ENCODE measurements around the gene SIX5. TPM values are rescaled to one million over a fixed set of nuclear protein-coding genes. Genes with fewer than 3 reads are reported as not detected.

Gene SIX5
- total and polyA plus RNA-seq, 9 of the 15 experiments (the other 6 are each of a cell fraction or from before 2014, with no cell fraction given) = 1.4 to 17.2 (median 7.4) TPM; not detected in 2

DNA sequence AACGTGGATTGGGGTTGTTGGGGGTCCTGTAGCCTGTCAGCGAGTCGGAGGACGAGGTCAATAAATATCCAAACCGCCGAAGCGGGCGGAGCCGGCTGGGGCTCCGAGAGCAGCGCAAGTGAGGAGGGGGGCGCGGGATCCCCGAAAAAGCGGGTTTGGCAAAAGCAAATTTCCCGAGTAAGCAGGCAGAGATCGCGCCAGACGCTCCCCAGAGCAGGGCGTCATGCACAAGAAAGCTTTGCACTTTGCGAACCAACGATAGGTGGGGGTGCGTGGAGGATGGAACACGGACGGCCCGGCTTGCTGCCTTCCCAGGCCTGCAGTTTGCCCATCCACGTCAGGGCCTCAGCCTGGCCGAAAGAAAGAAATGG is 754 bp upstream of the SIX5 start:
- BruUV-seq (replicated peaks) = no TSS peak
- in situ Hi-C loops (cut with MboI) = no loop called here
- 0% methylated on average over 16 of the region's 28 CpGs for WGBS (ENCODE audit: insufficient coverage, low coverage, missing lambda C conversion rate)
- TF ChIP-seq ZNF780A (CRISPR knock-in tag; IDR thresholded peaks at IDR 0.05) (0 out of 2 replicates have a peak, but pooled peaks have one; percentile 82), BRCA1 (IDR thresholded peaks at IDR 0.05) (no peak), BRCA1 (CRISPR knock-in tag; IDR thresholded peaks at IDR 0.05) (0 out of 2 replicates have a peak, but pooled peaks have one; percentile 18), ZNF24 (IDR thresholded peaks at IDR 0.05) (0 out of 2 replicates have a peak, but pooled peaks have one; percentile 4), THRAP3 (IDR thresholded peaks at IDR 0.05; ENCODE audit: borderline replicate concordance) (no peak), ZNF12 (CRISPR knock-in tag; IDR thresholded peaks at IDR 0.05) (0 out of 2 replicates have a peak, but pooled peaks have one; percentile 19), CBX5 (IDR thresholded peaks at IDR 0.05; ENCODE audit: borderline replicate concordance, low read depth) (0 out of 2 replicates have a peak, but pooled peaks have one; percentile 15), SAP30 (IDR thresholded peaks at IDR 0.05; ENCODE audit: borderline replicate concordance, insufficient read depth, low read depth, low read length, poor library complexity, severe bottlenecking) (peak; percentile 3), NR2F6 (CRISPR knock-in tag; IDR thresholded peaks at IDR 0.05) (0 out of 2 replicates have a peak, but pooled peaks have one; percentile 23), TAF1 (IDR thresholded peaks at IDR 0.05; ENCODE audit: control insufficient read depth, extremely low read depth, insufficient read depth, low read length, severe bottlenecking) (peak; percentile 6), HNRNPLL (IDR thresholded peaks at IDR 0.05; ENCODE audit: low read depth, low read length, poor library complexity, severe bottlenecking) (peak; percentile 94), STAG1 (CRISPR knock-in tag; IDR thresholded peaks at IDR 0.05; ENCODE audit: borderline replicate concordance) (0 out of 2 replicates have a peak, but pooled peaks have one; percentile 18), ZBTB5 (IDR thresholded peaks at IDR 0.05) (no peak), ZNF3 (CRISPR knock-in tag; IDR thresholded peaks at IDR 0.05) (0 out of 2 replicates have a peak, but pooled peaks have one; percentile 25), POLR2A (conservative IDR thresholded peaks at IDR 0.05) (peak; percentile 45), NR3C1 (CRISPR knock-in tag; IDR thresholded peaks at IDR 0.05) (0 out of 2 replicates have a peak, but pooled peaks have one; percentile 24), ZNF512 (tag; IDR thresholded peaks at IDR 0.05) (no peak)
- TF ChIP-seq, protein P1, sequence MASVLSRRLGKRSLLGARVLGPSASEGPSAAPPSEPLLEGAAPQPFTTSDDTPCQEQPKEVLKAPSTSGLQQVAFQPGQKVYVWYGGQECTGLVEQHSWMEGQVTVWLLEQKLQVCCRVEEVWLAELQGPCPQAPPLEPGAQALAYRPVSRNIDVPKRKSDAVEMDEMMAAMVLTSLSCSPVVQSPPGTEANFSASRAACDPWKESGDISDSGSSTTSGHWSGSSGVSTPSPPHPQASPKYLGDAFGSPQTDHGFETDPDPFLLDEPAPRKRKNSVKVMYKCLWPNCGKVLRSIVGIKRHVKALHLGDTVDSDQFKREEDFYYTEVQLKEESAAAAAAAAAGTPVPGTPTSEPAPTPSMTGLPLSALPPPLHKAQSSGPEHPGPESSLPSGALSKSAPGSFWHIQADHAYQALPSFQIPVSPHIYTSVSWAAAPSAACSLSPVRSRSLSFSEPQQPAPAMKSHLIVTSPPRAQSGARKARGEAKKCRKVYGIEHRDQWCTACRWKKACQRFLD (CRISPR knock-in tag; IDR thresholded peaks at IDR 0.05) = no peak

More for the DNA sequence above, 754 bp upstream of the SIX5 start:
- Histone ChIP-seq H4K20me1 (replicated peaks; ENCODE audit: control insufficient read depth, insufficient read depth, low read length) (no peaks in the 10 kb centered on the region), H3K4me2 (ENCODE audit: insufficient read depth, low read length) (peak overlapping the region; percentile 92), H2AFZ (ENCODE audit: low read depth, low read length) (peak overlapping the region; percentile 72), H3K27me3 (ENCODE audit: control insufficient read depth in 2 of 2, insufficient read depth in 2 of 2, low read length in 2 of 2) (no peaks in the 10 kb centered on the region), H3K4me1 (replicated peaks in 1 of 2; ENCODE audit: control insufficient read depth in 2 of 2, insufficient read depth in 2 of 2, low read length in 2 of 2) (peaks cover 10 to 74% of the 10 kb centered on the region in 2 experiments; a peak in 4 of 5 replicates), H3K79me2 (ENCODE audit: control insufficient read depth, insufficient read depth, low read length) (peaks cover 17% of the 10 kb centered on the region; the same call in 2 of the 3 replicates), H3K36me3 (ENCODE audit: control insufficient read depth, insufficient read depth, low read length) (peaks cover 12% of the 10 kb centered on the region; the same call in 1 of the 3 replicates), H3K9ac (ENCODE audit: insufficient read depth in 1 of 2, low read depth in 2 of 2, low read length in 2 of 2) (peak overlapping the region; percentile 53 to 79), H3K9me3 (replicated peaks; ENCODE audit: control insufficient read depth, insufficient read depth, low read depth, low read length) (no peaks in the 10 kb centered on the region), H3K27ac (ENCODE audit: extremely low read depth, low read depth, low read length) (peak overlapping the region; percentile 75), H3K4me3 (peak overlapping the region; percentile 56), H3K9me1 (ENCODE audit: control insufficient read depth, insufficient read depth, low read length) (no peaks in the 10 kb centered on the region)
- FAIRE-seq = no peak
- ChIA-PET POLR2A (interaction anchor here (0.6 to 5.9 kb wide), 13 partner anchors 13 to 249 kb away, joined by 3 to 70 read pairs (median 4); partner anchors contain the start of genes DMPK, DMWD, FBXO46 and QPCTL), CTCF (ENCODE audit: low intra/inter-chr PET ratio) (interaction anchor here (1.4 to 2.9 kb wide), 3 partner anchors 29 to 308 kb away, joined by 5 to 22 read pairs (median 14); no protein-coding TSS in a partner anchor)
- intact Hi-C loops (cut with micrococcal nuclease) = loop anchor here (1.0 kb wide), 2 partner anchors 29 to 53 kb away; no protein-coding TSS in a partner anchor
- peak in 2 of 4 experiments; percentile 39 to 53 for DNase-seq (ENCODE audit: extremely low read depth in 1 of 4, low spot score in 3 of 4)
- peak; percentile 2; the same call in 1 of the 3 replicates for ATAC-seq
